GM19372 (cell line): ENCODE measurements around the gene CHRFAM7A.
"Not testable (repeated sequence)": the region's sequence is repeated elsewhere in the genome, so short reads cannot be mapped to it uniquely, and the experiment has no call there.

Experiments
- ATAC-seq: cut with Tn5 transposase; IDR thresholded peaks from one replicate; pipeline ENCODE4 v1.9.1; 2021; ENCODE audit warnings: mild to moderate bottlenecking, low read depth, moderate library complexity; ENCODE audit not compliant: unreplicated experiment

The CHRFAM7A gene

DNA sequence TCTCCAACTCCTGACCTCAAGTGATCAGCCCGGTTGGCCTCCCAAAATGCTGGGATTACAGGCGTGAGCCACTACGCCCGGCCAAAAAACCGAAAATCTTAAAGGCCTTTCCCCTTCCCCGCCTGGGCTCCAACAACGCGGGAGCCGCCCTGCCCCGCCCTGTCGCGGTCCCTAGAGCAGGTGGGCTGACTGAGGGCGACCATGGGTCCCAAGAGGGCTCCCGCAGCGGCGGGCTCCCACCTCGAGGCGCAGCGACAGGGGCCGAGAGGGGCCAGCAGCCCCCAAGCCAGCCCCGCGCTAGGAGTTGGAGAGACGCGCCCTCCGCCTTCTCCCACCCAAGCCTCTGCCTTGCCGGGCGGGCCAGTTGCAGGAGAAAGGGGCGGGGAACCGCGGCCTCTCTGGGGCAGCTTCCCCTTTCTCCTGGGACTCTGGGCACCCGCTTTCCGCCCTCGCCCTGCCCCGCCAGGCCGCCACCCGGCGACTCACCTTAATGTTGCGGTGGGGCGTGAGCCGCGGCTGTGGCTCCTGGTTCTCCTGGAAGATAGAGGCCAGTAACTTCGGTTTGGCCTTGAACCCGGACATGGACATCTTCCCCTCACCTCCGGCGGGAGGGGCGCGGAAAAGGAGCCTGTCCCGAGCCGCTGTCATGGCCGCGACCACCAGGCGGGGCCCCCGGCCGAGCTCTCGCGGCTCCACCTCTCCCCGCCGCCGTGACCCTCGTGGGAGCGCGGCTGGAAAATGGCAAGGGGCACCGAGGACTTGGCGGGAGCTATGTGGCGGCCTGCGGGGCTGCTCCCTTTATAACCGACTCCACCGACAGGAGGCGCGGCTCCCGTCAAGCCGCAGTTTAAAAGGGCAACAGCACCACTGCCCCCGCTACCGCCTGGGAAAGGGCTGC, at the start of gene CHRFAM7A:
CHRFAM7A (minus strand) TSS at position 775 of the 898 bp plus-strand sequence. CDS start 10,189 bp downstream, outside the sequence.
- ATAC-seq = not testable (repeated sequence)

DNA sequence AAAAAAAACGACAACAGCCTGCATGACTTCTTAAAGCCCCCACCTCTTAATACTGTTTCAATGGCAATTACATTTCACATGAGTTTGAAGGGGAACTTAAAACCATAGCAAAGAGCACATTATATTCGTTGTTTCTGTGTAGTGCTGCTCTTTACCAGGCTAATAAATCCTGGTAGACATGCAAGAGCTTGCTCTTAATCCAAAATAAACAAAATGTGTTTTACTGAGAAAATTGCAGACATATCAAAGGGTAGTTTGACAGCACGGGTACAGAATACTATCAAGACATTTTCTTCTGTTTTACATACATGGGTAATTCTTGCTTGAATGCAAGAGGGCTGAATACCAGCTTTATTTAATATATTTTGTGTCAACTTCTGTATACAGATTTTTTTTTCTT, 45.0 kb upstream of the CHRFAM7A start:
- not testable (repeated sequence) for ATAC-seq

GRCh38 chr15:30435878-30436277, 42.5 kb upstream of the CHRFAM7A start:
- not testable (repeated sequence) for ATAC-seq

DNA sequence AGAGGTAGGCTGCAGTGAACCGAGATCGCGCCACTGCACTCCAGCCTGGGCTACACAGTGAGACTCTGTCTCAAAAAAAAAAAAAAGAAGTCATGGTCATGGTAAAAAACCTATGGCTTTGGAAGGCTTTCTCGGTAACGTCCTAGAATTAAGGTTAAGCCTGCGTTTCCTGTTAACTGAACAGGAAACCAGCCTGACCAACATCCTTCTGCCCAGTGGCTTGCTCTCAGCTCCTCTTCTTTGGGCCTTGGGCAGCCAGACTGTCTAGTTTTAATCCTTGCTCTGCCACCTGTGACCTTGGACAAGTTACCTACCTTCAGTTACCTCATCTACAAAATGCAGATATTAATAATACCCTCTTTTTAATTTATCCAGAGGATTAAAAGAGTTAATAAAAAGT, 27.4 kb upstream of the CHRFAM7A start:
- ATAC-seq = not testable (repeated sequence)

DNA sequence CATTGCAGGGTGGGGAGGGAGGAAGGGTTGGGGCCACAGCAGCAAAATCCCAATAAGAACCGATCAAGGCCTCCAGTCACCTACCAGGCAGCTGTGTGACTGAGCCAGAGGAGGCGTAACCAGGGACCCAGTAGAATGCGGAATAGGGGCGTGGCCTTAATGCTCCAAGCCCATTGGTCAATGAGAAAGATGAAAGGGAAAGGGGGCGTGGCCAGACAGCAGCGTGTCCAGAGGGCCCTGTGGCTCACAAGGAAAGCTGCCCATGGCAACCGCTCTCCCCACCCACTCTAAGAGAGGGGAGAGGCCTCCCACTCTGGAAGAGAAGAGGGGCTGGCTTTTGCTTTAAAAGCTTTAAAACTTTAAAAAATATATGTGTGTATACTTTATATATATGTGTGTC, 20.8 kb upstream of the CHRFAM7A start, which contains the start of gene GOLGA8R:
GOLGA8R (minus strand) TSS at position 101 of the 400 bp plus-strand sequence; CDS start at position 3, 98 bp downstream.
- not testable (repeated sequence) for ATAC-seq

DNA sequence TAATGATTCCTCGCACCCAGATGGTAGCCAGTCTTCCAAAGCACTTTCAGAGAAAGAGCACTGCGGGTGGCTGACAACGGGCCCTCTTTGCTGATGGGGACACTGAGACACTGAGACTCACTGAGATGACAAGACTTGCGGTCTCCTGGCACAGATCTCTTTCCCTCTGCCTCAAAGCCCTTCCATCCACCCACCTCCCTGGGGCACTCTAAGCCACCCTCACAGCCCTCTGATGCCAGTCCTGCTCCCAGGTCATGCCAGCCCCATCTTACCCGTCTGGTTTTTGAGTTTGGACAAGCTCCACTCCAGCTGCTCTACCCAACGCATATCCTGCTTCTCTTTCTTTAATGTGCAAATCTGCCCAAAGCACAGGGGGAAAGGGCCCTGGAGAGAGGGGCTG, 14.3 kb upstream of the CHRFAM7A start:
- not testable (repeated sequence) for ATAC-seq

DNA sequence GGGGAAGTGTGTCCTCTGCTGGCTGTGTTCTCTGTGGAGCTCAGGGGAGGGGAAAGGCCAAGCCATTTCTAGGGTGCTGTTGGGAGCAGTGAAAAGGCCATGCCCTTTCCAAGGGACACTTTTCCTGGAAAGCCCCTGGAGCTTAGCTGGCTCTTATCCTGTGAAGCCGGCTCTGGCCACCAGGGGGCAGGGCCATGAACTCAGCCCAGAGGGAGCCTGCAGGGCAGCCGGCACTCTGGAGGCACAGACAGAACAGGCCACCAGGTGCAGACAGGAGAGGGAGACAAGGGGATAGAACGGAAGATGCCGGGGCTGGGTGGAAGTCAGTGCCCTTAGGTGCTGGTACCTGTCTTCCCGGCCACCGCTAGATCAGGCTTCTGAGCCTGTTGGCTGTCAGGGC, 5.6 kb upstream of the CHRFAM7A start:
- ATAC-seq = not testable (repeated sequence)

- ATAC-seq = not testable (repeated sequence)
These were observed 288 bp upstream of the CHRFAM7A start for GRCh38 chr15:30393664-30393991.

DNA sequence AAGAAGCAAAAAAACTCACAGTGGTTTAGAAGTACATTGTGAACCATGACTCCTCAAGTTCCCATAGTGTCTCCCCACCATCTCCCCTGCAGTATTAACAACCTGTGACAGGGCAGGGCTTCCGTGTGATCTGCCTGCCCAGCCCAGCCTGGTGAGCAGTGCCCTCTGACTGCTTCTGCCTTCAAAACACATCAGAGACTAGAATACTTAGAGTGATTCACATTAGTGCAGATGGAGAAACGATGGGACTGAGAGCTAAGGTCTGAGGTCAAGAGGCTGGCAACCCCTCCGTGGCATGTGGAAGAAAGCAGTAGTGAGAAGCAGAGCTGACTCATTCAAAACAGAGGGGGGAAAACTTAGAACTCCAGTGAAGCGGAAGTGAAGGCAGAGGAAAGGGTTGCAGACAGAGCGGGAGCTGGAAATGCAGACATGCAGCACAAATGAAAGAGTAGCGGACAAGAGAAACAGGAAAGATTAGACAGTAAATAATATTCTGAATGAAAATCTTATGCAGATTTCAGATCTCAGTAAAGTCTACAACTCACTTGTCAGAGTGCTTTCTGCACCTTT, 6.9 kb downstream of the CHRFAM7A start:
- ATAC-seq = not testable (repeated sequence)

DNA sequence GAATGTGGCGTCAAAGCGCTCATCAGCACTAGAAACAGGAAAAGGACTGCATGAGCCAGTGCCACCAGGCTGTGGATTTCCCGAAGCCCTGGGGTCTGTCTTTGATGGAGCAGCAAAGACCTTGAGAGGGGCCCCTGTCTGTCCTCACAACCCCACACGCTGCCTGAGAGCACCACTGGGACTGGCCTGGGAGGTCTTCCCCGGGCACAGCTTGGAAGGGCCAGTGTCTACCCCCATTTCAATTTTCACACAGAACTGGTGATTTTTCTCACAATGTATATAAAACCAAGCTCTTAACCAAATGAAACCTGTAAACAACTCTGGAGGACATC, 16.3 kb downstream of the CHRFAM7A start:
- not testable (repeated sequence) for ATAC-seq

- ATAC-seq = not testable (repeated sequence)
These were observed 16.8 kb downstream of the CHRFAM7A start for GRCh38 chr15:30376375-30377081.

DNA sequence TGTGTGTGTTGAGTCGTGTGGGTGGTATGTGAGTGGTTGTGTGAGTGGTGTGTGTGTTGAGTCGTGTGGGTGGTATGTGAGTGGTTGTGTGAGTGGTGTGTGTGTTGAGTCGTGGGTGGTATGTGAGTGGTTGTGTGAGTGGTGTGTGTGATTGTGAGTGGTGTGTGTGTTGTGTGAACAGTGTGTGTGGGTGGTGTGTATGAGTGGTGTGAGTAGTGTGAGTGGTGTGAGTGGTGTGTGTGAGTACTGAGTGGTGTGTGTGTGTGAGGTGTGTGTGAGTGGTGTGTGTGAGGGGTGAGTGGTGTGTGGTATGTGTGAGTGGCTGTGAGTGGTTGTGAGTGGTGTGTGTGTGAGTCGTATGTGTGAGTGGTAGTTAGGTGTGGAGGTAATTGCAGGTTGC, 17.5 kb downstream of the CHRFAM7A start:
- ATAC-seq = not testable (repeated sequence)

- ATAC-seq = not testable (repeated sequence)
These were observed 18.5 kb downstream of the CHRFAM7A start for GRCh38 chr15:30374862-30375261.

GRCh38 chr15:30368271-30368670, 25.1 kb downstream of the CHRFAM7A start:
- ATAC-seq = not testable (repeated sequence)

DNA sequence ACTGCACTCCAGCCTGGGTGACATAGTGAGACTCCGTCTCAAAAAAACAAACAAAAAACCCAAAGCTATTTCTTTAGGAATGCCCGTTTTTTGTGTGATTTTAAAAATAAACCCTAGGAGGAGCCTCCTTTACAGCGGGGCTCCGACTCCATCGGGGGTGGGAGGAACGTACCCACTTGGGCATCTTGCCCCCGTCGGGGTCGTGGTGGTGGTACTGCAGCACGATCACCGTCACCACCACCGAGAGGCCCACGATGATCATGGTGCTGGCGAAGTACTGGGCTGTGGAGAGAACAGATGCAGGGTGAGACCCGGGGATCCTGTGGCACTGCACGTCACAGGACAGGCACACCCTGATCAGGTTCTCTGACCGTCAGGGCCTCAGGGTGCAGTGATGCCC, 26.1 kb downstream of the CHRFAM7A start:
- not testable (repeated sequence) for ATAC-seq

DNA sequence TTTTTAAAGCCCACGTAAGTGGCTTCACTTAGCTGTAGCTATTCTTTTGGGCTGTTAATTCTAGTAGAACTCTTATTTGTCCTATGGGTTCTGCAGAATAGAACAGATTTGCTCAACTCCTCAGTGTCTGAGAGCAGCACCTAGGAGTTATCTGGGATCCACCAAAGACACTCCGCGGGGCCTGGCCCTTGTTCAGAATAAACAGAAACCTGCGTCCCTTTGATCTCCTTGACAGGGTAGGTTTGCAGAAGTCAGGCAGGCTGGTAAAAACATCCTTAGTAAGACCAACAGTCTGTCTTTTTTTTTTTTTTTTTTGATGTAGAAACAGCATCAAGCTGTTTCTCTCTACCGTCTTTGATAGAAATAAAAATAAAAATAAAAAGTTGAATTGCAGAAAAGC, 31.9 kb downstream of the CHRFAM7A start:
- ATAC-seq = not testable (repeated sequence)

DNA sequence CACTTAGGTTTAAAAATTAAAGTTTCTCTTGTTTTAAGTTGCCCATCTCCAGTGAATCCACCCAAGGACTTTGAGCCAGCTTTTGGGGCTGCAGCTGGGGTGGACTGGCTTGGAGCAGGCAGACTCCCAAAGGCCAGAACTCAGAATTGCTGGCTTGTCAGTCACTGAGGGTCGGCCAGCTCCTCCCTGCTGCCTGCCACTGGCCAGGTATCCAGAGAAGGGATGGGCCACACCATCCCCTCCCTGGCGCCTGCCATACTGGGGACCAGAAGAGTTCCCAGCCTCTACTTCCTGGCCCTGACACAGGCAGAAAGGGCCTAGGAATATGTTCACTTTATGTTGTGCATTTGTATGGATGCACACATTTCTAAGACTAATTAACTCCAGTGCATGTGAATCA, 32.4 kb downstream of the CHRFAM7A start:
- not testable (repeated sequence) for ATAC-seq

DNA sequence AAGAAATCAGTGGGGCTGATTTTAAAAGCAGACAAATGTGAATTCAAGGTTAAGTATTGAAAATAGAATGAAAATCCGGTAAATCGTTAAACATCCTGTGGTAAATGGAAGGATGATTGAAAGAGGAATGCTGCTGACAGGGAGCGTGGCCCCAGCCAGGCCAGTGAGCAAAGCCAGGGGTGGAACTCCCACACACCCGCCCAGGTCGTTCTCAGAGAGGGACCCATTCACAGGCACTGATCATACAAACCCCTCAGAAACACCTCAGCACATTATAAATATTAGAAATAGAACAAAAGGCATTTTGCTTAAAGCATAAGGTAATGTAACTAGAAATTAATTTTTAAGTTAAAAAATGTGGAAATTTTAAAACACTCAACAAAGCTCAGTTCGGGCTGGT, 38.3 kb downstream of the CHRFAM7A start:
- not testable (repeated sequence) for ATAC-seq

DNA sequence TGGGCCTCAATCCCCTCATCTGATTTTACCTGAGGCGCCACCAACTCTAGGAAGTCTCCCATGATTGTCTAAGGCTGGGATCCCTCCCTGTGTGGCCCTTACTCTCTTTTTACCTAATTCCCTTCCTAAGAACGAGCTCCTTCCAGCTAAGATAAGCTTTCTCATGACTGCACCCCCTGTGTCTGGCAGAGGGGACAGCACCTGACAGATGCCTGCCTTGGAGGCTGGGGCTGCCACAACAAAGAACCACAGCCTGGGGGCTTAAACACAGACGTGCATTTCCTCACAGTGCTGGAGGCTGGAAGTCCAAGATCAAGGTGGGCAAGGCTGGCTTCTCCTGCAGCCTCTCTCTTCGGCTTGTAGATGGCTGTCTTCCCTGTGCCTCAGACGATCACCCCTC, 43.5 kb downstream of the CHRFAM7A start:
- not testable (repeated sequence) for ATAC-seq

- not testable (repeated sequence) for ATAC-seq
These were observed 56.8 kb downstream of the CHRFAM7A start for GRCh38 chr15:30336584-30336983.

GRCh38 chr15:30334152-30334551, 59.2 kb downstream of the CHRFAM7A start:
- not testable (repeated sequence) for ATAC-seq
